HG03378 (cell line): Measurements from ENCODE around the gene DUSP22.
"Not testable (repeated sequence)": the region's sequence is repeated elsewhere in the genome, so short reads cannot be mapped to it uniquely, and the experiment has no call there.

Source experiments
- ATAC-seq: cut with Tn5 transposase; IDR thresholded peaks from one replicate; pipeline ENCODE4 v1.9.1; 2021; ENCODE audit warnings: mild to moderate bottlenecking, moderate library complexity; ENCODE audit not compliant: unreplicated experiment

Gene DUSP22

DNA sequence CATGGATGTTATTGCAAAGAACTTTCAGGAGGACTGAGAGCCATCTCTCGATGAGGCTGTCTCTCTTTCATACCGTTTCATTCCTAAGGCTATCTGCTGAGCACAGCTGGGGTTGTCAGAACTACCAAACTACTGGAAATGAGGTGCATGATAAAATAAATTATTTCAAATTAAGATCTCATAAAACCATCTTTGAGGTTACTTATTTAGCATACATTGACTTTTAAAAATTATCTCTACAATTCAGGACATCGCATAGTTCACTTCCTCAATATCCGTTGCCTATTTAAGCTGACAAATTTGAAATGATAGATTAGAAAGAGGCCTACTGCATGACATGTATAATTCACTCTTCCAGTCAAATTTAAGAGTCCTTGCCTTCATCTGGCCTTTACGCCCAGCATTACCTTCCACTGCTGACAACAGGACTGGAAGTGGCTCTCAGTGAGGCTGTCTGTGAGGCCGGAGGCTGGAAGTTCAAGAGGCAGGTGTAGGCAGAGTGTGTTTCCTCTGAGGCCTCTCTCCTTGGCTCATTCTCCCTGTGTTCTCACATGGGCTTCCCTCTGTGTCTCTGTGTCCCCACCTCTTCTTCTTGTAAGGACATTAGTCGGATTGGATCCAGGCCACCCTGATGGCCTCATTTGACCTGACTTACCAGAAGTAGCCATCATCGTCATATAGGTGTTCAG, 12.8 kb upstream of the DUSP22 start:
- no peak for ATAC-seq

DNA sequence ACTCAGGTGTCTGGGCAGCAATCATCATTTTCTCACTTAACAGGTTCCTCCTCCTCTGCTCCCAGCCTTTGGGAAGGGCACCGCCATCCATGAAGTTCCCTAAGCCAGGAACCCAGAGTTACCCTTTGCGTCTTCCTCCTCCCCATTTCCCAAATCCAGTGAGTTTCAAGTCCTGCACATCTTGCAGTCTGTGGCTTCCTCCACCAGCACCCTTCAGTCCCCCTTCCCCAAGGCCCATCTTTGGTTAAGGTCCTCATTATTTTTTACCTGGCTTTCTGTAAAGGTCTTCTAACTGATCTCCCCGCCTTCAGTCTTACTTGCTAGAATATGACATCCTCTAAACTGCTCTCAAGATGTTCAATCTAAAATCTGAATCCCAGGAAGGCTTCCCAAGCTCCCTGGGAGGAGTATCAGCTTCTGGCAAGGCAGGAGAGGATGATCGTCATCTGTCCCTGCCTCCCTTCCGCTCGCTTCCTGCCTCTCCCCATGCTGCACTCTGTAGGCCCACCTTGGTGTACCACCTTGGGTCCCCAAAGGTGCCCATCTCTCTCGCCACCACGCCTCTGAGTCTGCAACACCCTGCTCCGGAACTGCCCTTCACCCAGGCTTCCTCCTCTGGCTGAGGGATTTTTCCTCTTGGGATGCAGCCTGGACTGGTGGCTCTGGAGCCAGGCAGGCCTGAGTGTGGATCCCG, 11.4 kb upstream of the DUSP22 start:
- ATAC-seq, result no peak

DNA sequence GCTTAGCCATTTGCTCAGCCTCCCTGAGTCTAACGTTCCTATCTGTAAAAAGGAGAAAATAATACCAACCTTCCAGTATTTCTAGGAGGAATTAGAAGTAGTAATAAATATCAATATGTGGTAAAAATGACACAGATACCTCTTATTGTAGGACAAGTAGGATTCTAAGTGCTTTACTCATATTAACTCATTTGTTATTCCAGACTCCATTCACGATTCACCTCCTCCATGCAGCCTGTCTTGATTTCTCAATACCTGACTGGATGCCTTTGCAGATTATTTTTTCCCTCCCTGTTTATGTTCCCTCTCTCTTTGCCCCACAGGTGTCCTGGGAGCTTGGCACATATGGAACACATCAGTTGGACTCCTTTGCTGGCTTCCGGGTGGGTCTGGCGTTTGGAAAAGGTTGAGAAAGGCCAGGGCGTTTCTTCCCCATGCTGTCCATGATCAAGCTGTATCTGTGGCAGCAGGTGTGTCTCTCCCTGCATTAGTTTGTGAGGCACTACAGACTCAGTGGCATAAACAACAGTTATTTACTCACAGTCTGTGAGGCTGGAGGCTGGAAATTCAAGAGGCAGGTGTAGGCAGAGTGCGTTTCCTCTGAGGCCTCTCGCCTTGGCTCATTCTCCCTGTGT, 10.7 kb upstream of the DUSP22 start:
- ATAC-seq, result no peak

DNA sequence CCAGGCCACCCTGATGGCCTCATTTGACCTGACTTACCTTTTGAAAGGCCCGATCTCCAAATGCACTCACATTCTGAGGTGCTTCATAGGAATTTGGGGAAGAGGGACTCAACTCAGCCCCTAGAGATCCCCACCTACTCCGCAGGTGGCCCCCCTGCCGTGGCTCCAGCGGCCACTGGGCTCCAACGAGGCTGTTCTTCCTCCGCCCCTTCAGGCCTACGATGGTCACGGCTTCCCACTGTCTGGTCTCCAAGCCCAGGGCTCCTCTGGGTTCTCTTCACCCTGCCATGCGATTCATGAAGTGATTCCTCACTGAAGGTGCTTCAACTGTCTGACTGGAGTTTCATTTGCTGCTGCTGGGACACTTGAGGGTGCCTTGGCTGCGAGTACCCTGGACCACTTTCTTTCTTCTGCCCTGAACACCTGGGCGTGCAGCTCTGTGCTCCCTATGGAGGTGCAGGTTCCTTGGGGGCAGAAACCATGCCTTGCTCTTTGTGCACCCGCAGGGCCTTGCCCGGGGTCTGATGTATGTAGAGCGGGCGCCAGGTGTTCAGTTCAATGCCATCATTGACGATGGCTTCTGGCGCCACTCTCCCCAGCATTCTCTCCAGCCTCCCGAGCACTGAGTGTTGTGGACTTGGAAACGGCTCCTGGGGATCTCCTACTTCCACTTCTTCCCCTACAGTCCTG, 10.0 kb upstream of the DUSP22 start:
- ATAC-seq, result no peak

DNA sequence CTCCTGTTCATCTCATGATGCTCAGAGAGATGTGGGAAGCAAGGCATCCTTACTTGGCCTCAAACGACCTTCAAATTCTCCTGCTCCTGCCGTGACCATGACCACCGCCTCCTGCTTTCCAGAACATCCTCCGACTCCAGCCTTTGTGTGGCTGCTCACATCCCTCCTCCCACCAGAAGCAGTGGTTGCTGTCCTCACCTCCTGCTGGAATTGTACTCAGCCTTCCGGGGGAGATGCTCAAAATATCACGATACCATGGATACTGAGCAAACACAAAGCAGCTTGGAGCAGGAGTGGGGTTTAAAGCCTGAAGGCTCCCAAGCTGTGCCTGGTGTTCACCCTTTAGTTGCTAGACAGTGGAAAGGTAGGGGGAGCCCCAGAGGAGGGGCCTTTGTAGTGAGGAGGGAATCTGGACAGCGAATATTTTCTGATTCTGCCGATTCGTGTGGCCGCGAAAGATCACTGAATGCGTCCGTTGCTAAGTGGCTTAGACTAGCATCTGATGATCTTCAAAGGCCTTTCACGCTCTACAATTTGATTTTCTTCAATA, 9.3 kb upstream of the DUSP22 start:
- no peak for ATAC-seq

DNA sequence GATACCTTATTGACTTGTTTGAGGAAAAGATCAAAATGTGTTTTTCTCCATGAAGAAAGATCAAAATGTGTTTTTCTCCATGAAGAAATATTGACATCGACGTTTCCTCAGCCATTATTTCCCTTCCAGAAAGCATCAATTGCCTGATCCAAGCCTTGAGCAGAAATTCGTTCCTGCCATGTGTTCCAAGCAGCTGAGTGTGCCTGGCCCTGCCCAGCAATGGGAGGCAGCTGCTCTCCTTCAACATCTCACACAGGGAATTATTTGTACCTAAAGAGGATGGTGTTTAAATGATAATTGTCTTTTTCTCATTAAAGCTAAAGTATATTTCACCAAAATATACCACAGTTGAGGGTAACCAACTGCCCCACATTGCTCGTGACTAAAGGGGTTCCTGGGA, 7.8 kb upstream of the DUSP22 start:
- no peak for ATAC-seq

DNA sequence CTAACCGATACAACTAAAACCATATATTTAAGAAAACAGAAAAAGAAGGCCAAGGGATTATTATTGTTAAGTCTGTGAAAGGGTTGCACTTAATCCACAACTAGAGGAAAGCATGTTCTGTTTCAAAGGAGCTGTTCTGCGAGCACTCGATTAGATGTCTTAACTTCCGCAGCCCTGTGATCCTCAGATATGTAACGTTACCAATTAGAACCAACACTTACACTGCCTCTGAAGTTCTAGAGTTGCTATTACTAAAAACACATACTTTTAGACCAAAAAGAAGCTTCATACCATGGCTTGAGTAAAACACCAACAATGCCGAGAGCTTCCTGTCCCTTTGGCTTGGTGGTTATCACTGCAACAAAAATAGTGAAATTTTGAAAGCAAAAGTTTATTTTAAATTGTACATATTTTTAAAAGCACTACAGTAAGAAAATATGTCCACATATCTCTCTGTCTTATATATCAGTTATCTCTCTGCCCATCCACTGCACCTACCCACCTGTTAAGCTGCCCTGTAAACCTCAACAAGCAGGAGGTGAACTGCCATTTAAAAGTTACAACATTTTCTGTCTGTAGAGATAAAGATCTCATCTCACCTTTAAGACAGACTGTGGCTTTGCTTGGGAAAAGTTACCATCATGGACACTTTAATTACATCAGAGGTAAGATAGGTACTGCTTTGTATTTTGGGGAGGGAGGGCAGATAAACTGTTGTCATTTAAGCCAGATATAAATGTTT, 7.1 kb upstream of the DUSP22 start:
- ATAC-seq, result no peak

DNA sequence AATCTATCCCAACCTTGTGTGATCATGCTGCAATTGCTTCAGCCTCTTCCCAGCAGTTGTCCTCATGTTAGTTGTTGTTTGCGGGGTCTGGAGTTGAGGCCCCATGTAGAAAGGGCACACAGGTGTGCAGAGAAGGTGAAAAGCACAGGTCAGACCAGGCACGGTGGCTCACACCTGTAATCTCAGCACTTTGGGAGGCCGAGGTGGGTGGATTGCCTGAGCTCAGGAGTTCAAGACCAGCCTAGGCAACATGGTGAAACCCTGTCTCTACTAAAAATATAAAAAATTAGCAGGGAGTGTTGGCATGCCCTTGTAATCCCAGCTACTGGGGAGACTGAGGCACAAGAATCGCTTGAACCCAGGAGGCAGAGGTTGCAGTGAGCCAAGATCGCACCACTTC, 6.4 kb upstream of the DUSP22 start:
- ATAC-seq, result not testable (repeated sequence)

DNA sequence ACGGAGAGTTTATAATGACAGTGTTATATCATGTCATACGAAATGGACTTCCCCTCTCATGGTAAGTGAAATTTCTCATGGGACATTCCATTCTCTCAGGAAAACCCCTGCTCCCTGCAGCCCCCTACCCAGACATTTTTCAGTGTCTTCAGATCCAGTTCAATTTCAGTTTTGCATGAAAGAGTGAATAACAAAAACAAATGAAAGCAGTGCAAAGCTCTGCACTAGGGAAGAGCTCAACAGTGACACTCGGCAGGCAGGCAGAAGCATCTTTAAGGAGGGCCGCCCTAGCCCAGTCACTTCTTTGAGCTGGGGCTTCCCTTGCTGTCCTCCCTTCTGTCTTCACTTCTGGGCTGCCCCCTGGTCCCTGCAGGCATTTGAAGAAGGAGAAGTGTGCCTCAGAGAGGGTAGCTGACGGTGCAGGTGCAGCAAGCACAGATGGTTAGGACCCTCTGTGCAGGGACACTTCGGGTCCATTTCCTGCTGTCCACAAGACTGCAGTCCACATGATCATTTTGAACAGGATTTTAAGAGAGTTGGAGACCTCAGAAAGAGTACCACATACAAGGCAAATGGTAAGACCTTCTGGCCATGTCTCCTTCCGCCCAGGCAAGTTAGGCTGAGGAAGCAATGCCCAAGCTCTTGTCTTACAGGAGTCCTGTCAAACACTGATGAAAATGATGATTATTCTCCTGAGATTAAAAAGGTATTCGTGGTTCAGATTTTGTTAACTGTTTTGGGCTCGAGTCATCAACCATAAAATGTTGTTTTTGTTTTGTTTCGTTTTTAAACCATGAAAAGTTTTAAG, 5.4 kb upstream of the DUSP22 start:
- ATAC-seq, result no peak

DNA sequence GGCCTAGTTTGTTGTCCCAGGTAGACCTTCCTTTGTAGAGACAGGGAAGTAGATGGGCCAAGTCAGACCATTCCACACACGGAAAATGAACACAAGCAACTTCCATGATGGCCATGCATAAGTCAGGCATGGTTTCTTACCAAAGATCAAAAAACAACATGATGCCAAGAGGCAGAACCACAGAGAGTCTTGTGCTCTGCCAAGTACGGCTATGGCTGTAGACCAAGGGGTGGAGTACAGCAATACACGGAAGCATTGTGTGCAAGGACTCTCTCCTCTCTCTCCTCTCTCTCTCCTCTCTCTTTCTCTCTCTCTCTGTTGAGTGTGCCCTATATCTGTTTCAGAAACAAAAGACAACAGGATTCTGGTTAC, 4.8 kb upstream of the DUSP22 start:
- no peak for ATAC-seq

DNA sequence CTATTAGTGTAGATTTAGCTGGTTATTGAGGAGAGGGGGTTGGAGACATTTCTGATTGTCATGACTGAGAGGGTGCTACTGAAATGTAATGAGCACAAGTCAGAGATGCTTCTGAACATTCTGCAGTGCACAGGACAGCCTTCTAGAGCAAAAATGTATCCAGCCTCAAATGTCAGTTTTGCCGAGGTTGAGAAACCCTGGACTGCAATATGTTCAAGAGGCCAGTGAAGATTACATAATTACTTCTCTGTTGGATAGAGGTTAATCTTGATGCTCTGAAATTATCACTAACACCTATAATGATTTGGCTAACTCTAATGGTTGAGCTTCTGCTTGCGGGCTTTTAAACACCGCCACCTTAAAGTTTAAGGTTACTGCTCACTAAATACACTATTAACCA, 3.4 kb upstream of the DUSP22 start:
- ATAC-seq, result no peak

DNA sequence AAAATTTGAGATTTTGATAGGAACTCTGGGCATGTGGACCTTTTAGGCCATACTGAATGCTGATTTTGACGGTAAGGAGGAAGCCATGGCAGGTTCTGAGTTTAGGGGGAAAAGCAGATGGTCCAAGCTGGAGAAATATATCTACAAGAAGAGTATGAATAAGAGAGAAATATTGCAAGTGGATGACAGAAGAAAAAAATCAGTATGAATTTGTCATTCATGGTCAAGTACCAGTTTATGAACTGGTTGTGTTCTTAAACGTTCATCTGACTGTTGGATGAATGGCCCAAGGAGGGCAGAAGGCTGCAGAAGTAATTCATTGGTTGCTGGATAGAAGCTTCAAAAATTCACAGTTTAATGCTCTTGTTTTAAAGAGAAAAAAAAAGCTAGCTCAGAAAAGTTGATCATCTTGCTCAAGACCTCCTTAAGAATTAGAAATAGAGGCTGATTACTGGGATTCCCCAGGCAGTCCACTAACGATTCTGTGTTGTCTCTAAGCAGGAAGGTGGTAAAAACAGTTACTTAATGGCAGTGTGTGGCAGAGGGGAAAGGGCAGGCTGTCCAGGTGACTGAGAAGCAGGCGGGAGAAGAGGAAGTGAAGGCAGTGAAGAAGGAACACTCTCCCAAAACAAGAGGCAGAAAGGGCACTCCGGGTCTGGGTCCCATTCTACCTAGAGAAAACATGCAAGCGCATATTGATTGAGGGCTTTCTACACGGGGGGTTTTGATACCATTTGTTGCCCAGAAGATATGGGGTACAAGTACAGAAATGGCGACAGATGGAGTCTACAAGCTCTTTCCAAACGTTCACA, 2.0 kb upstream of the DUSP22 start:
- ATAC-seq, result no peak

DNA sequence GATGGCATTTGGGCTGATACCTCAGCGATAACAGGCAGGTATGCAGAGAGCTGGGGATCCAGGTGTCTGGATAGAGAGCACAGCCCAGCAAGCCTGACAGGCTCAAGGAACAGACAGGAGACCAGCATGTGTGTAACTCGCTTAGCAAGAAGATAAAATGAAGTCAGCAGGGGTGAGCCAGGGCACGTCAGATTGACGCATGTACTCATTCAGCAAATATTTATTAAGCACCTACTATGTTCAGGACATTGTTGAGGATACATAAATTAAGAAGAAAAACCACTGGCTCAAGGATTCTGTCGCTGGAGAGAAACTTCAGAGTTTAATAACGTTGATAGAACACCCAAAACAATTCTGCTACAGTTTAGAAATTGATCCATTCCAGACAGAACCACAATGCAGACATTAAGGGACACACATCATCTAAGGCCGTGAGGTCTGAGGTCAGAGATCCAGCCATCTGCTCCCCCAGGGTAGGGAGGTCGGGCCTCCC, 1.0 kb upstream of the DUSP22 start:
- ATAC-seq, result no peak

DNA sequence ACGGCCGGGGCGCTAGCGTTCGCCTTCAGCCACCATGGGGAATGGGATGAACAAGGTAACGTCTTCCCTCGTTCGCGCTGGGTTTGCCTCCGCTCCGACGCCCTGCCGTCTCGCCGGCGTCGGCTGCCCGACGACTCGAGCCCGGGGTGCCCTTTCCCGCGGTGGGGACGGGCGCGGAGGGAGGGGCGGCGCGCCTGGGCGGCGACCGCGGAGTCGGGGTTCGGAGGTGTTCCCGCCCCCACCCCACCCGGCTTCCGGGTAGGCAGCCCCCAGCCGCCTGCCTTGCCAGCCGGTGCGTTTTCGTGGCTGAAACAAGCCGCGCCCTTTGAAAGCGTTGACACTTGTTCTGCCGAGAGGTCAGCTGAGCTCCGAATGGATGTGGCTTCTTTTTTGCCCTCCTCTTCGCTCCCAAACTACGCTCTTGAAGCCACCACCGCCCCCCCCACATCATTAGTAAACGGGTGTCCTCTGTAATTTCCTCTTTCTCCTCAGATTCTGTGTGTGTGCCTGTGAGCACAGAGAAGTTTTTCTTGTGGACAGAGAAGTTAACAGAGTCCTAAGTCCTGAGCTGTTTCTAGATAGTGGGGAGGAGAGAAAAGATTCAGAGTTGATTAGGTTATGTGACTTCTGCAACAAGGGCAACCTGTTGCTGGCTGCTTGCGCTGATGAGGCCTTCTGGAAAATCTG, 362 bp downstream of the DUSP22 start:
- ATAC-seq, result peak; percentile 29

DNA sequence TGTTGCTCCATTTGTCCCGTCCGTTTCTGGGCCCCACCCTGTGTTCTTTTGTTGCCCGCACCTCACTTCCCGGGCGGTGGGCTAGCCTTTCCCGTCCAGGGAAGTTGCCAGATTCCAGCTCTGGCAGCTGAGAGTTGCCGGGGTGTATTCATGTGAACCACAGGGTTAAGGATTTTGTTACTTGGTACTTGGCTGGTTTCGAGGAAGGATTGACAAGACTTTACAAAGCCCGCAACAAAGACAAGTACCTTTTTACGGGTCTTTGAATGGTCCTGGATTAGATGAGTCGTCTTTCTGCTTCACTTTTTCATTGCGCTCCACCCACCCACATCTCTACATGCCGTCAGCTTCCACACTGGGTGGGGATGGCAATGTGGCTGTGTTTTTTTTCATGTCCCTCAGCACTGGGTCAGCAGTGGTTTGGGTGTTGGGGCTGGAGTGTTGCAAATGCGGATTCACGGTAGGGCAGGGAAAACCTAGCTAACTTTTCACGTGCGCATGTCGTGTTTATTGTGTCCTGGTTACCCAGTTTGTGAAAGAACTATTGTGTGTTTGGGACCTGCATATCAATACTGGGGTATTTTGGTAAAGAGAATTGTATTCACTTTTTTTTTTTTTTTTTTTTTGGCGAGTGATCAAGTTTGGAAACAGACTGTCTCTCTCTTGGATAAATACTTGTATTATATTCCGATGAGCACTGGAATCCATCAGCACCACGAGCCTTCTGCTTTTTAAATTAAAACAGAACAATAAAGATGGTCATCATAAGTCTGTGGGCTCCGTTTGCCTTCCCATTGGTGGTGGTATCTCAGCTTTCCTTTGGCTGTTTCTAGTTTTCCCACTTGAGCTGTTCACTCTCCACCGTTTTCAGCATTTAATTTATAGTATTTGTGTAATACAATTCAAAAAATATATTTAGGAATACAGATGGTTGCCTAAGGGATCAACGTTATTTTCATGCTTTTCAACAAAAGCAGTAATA, 1.2 kb downstream of the DUSP22 start:
- ATAC-seq, result no peak

DNA sequence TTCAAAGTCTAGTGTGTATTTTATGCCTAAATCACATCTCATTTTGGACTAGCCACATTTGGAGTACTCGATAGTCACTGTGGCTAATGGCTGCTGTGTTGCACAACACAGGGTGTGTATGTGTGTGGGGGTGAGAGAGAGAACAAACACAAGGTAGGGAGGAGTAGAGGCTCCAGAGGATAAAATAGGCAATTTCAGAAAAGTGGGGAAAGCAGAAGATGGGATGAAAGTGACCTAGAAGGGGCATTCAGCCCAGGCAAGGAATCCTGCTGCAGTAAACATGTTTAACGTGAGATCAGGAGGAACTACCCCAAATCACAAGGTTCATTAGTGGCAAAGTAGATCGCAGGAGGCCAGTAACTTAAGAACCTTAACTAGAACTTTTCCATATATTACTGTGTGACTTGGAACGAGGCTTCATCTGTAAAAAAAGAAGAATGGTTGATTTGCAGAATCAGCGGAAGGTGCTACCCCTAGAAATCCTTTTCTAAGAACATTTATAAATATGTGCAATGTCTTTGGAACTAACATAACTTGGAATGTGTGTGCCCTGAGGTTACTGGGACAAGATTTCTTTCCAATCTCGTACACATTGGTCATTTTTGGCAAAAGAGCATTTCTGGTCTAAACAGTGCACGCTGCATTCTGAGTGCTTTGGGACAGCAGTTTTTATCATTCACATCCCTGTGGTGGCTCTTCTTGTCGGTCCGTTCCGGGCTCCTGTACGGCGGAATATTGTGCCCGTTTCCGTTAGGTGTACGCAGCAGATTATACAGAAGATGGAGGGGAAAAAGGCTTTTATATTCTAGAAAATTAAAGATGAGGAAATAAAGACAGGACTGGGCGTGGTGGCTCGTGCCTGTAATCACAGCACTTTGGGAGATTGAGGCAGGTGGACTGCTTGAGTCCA, 2.6 kb downstream of the DUSP22 start:
- ATAC-seq, result no peak
